Osteocyte (in vitro differentiated cells): ENCODE data around the gene RPS3. TPM values are rescaled to one million over a fixed set of nuclear protein-coding genes. Genes with fewer than 3 reads are reported as not detected.

ENCODE experiments used
- DNase-seq: peaks from one replicate; pipeline ENCODE4 v3.0.0; 2021; ENCODE audit warnings: mixed read lengths; ENCODE audit not compliant: unreplicated experiment; ENCODE audit errors: extremely low spot score
- H3K27ac Mint-ChIP-seq: one replicate; pipeline ENCODE4 v1.8.0; 2021; ENCODE audit warnings: mild to moderate bottlenecking, mixed read lengths; ENCODE audit not compliant: unreplicated experiment
- H3K27me3 Mint-ChIP-seq: one replicate; pipeline ENCODE4 v1.8.0; 2021; ENCODE audit warnings: mixed read lengths; ENCODE audit not compliant: unreplicated experiment
- H3K36me3 Mint-ChIP-seq: one replicate; pipeline ENCODE4 v1.8.0; 2021; ENCODE audit warnings: mixed read lengths; ENCODE audit not compliant: unreplicated experiment
- H3K4me1 Mint-ChIP-seq: one replicate; pipeline ENCODE4 v1.8.0; 2021; ENCODE audit warnings: mixed read lengths; ENCODE audit not compliant: unreplicated experiment
- H3K4me3 Mint-ChIP-seq: one replicate; pipeline ENCODE4 v1.8.0; 2021; ENCODE audit warnings: mild to moderate bottlenecking, moderate library complexity, mixed read lengths; ENCODE audit not compliant: unreplicated experiment
- H3K9me3 Mint-ChIP-seq: one replicate; pipeline ENCODE4 v1.8.0; 2021; ENCODE audit warnings: mixed read lengths; ENCODE audit not compliant: unreplicated experiment
- CTCF ChIP-seq: fragments of 200-600 bp; sonication (generic); IDR thresholded peaks from 2 replicates; pipeline ENCODE4 v1.5.0; 2021; ENCODE audit warnings: antibody characterized with exemption, mild to moderate bottlenecking, moderate library complexity
- total RNA-seq: library from RNA; stranded (reverse); gene quantifications from 2 replicates; pipeline ENCODE4 v1.2.1, GENCODE V29; 2021

The RPS3 gene
- total RNA-seq, 1 donor from 2014 or later: 2,093 TPM

GRCh38 chr11:75437966-75438659, 38.8 kb downstream of the RPS3 start:
- Mint-ChIP-seq H3K27ac (no peak overlapping the region), H3K27me3 (peaks cover 2% of the 10 kb centered on the region), H3K4me1 (no peaks in the 10 kb centered on the region), H3K9me3 (no peaks in the 10 kb centered on the region), H3K36me3 (no peaks in the 10 kb centered on the region), H3K4me3 (no peak overlapping the region)
- no peak for TF ChIP-seq CTCF
- DNase-seq: no peak

- no peak for DNase-seq
- Mint-ChIP-seq H3K4me1 (no peaks in the 10 kb centered on the region), H3K36me3 (no peaks in the 10 kb centered on the region), H3K27me3 (no peaks in the 10 kb centered on the region), H3K9me3 (no peaks in the 10 kb centered on the region), H3K4me3 (no peak overlapping the region), H3K27ac (no peak overlapping the region)
- no peak for TF ChIP-seq CTCF
These were observed 39.7 kb downstream of the RPS3 start for GRCh38 chr11:75439026-75439425.

- DNase-seq: no peak
- TF ChIP-seq CTCF: no peak
- Mint-ChIP-seq H3K9me3 (no peaks in the 10 kb centered on the region), H3K4me1 (no peaks in the 10 kb centered on the region), H3K27ac (no peak overlapping the region), H3K27me3 (no peaks in the 10 kb centered on the region), H3K36me3 (no peaks in the 10 kb centered on the region), H3K4me3 (no peak overlapping the region)
These were observed 40.3 kb downstream of the RPS3 start for GRCh38 chr11:75439495-75440120.

- Mint-ChIP-seq H3K9me3 (no peaks in the 10 kb centered on the region), H3K4me1 (no peaks in the 10 kb centered on the region)
These were observed 41.9 kb downstream of the RPS3 start for GRCh38 chr11:75440960-75441803.

More at GRCh38 chr11:75440960-75441803, 41.9 kb downstream of the RPS3 start:
- TF ChIP-seq CTCF: no peak
- Mint-ChIP-seq H3K27ac (no peak overlapping the region), H3K4me3 (no peak overlapping the region), H3K27me3 (no peaks in the 10 kb centered on the region), H3K36me3 (no peaks in the 10 kb centered on the region)
- DNase-seq: no peak
